Upper lobe of right lung (tissue), 1 donor: ENCODE results near the gene ATF7IP. TPM values are rescaled to one million over a fixed set of nuclear protein-coding genes. Genes with fewer than 3 reads are reported as not detected.

Source experiments
- ATAC-seq: fragments of 200-7000 bp; cut with Tn5 transposase; one replicate; pipeline ENCODE4 v1.9.1; 2020; ENCODE audit warnings: mild to moderate bottlenecking, moderate library complexity
- DNase-seq: peaks from one replicate; pipeline ENCODE4 v3.0.0-alpha.2; 2020
- H3K27ac ChIP-seq: fragments of 200-600 bp; one replicate; pipeline ENCODE4 v1.8.0; 2022
- H3K27me3 ChIP-seq: fragments of 200-600 bp; one replicate; pipeline ENCODE4 v1.8.0; 2022; ENCODE audit warnings: mild to moderate bottlenecking
- H3K36me3 ChIP-seq: fragments of 200-600 bp; one replicate; pipeline ENCODE4 v1.8.0; 2022
- H3K4me1 ChIP-seq: fragments of 200-600 bp; one replicate; pipeline ENCODE4 v1.8.0; 2022
- H3K4me3 ChIP-seq: fragments of 200-600 bp; one replicate; pipeline ENCODE4 v1.8.0; 2022; ENCODE audit warnings: mild to moderate bottlenecking
- H3K9me3 ChIP-seq: fragments of 200-600 bp; one replicate; pipeline ENCODE4 v1.8.0; 2022
- CTCF ChIP-seq: fragments of 200-600 bp; IDR thresholded peaks from one replicate; pipeline ENCODE4 v1.8.0; 2022; ENCODE audit warnings: antibody characterized with exemption
- intact Hi-C: fragments of 100-400 bp; cut with DNase I; formaldehyde crosslinking; loops from one replicate; pipeline ENCODE4 v1.11.0; 2022
- total RNA-seq: library from RNA; stranded (reverse); fragmentation: NEBNext Ultra II Directional; extraction: Animal tissue kit (Norgen Biotek cat#: 25700); gene quantifications from one replicate; pipeline ENCODE4 v1.2.1, GENCODE V29; 2021
- donor health status: DM: no; HTN: yes; CAD: no; lungs with severe emphysema.

ATF7IP gene
- total RNA-seq, 1 donor from 2014 or later = 64.0 TPM

- Histone ChIP-seq H3K36me3 (peaks cover 53% of the 10 kb centered on the region), H3K27me3 (no peaks in the 10 kb centered on the region), H3K27ac (no peak overlapping the region), H3K4me3 (no peak overlapping the region), H3K4me1 (no peaks in the 10 kb centered on the region), H3K9me3 (no peaks in the 10 kb centered on the region)
- intact Hi-C loops = no loop called here
- peak; percentile 37 for TF ChIP-seq CTCF
- DNase-seq = no peak
- ATAC-seq = peak; percentile 79
Measured at GRCh38 chr12:14454098-14454907, 88.8 kb downstream of the ATF7IP start.

- intact Hi-C loops = no loop called here
Measured at GRCh38 chr12:14460212-14460841, 94.8 kb downstream of the ATF7IP start.

GRCh38 chr12:14471497-14471896, 106.0 kb downstream of the ATF7IP start:
- Histone ChIP-seq H3K4me3 (no peak overlapping the region), H3K27me3 (no peaks in the 10 kb centered on the region), H3K36me3 (peaks cover 30% of the 10 kb centered on the region), H3K27ac (no peak overlapping the region), H3K4me1 (no peaks in the 10 kb centered on the region), H3K9me3 (peaks cover 26% of the 10 kb centered on the region)
- DNase-seq (no peak), ATAC-seq (no peak)
- TF ChIP-seq CTCF = no peak
- intact Hi-C loops = no loop called here

More at GRCh38 chr12:14460212-14460841, 94.8 kb downstream of the ATF7IP start:
- Histone ChIP-seq H3K4me1 (no peaks in the 10 kb centered on the region), H3K9me3 (no peaks in the 10 kb centered on the region), H3K27me3 (no peaks in the 10 kb centered on the region), H3K4me3 (no peak overlapping the region), H3K27ac (no peak overlapping the region), H3K36me3 (peaks cover 64% of the 10 kb centered on the region)
- DNase-seq = no peak
- ATAC-seq = no peak
- no peak for TF ChIP-seq CTCF

- no peak overlapping the region for H3K27ac ChIP-seq
- peaks cover 38% of the 10 kb centered on the region for H3K36me3 ChIP-seq
- DNase-seq (no peak), ATAC-seq (no peak)
- no peaks in the 10 kb centered on the region for H3K4me1 ChIP-seq
- TF ChIP-seq CTCF = no peak
- H3K4me3 ChIP-seq = no peak overlapping the region
- H3K9me3 ChIP-seq = peaks cover 26% of the 10 kb centered on the region
- intact Hi-C loops = no loop called here
- H3K27me3 ChIP-seq = no peaks in the 10 kb centered on the region
Measured at GRCh38 chr12:14473707-14474287, 108.3 kb downstream of the ATF7IP start.

GRCh38 chr12:14479004-14479403, 113.5 kb downstream of the ATF7IP start:
- DNase-seq (no peak), ATAC-seq (no peak)
- TF ChIP-seq CTCF = no peak
- intact Hi-C loops = no loop called here
- Histone ChIP-seq H3K36me3 (peaks cover 85% of the 10 kb centered on the region), H3K9me3 (peaks cover 18% of the 10 kb centered on the region), H3K4me3 (no peak overlapping the region), H3K27me3 (no peaks in the 10 kb centered on the region), H3K27ac (no peak overlapping the region), H3K4me1 (no peaks in the 10 kb centered on the region)
